H9 (cell line): ENCODE measurements around the gene HACL1. TPM values are rescaled to one million over a fixed set of nuclear protein-coding genes. Genes with fewer than 3 reads are reported as not detected.

Experiments
- DNase-seq: peaks from one replicate; pipeline ENCODE4 v3.0.0-alpha.2; 2017
- H2AFZ ChIP-seq: one replicate; pipeline ENCODE4 v1.6.1; 2013; ENCODE audit warnings: mild to moderate bottlenecking, low read length, control low read depth, moderate library complexity
- H2AK5ac ChIP-seq: 2 replicates; pipeline ENCODE4 v1.6.1; 2013; ENCODE audit warnings: low read length, control low read depth, mixed read lengths; ENCODE audit not compliant: insufficient read length
- H2BK120ac ChIP-seq: one replicate; pipeline ENCODE4 v1.6.1; 2013; ENCODE audit warnings: low read depth, mild to moderate bottlenecking, low read length, control low read depth, inconsistent platforms; ENCODE audit not compliant: poor library complexity, severe bottlenecking
- H2BK12ac ChIP-seq: 2 replicates; pipeline ENCODE4 v1.6.1; 2013; ENCODE audit warnings: low read length, control low read depth, mixed read lengths, low read depth; ENCODE audit not compliant: insufficient read length
- H2BK15ac ChIP-seq: 2 replicates; pipeline ENCODE4 v1.6.1; 2013; ENCODE audit warnings: low read depth, low read length, control low read depth
- H2BK20ac ChIP-seq: one replicate; pipeline ENCODE4 v1.6.1; 2013; ENCODE audit warnings: low read depth, mild to moderate bottlenecking, low read length, control low read depth, inconsistent platforms; ENCODE audit not compliant: poor library complexity, severe bottlenecking
- H2BK5ac ChIP-seq: 2 replicates; pipeline ENCODE4 v1.6.1; 2013; ENCODE audit warnings: low read length, control low read depth, mixed read lengths; ENCODE audit not compliant: insufficient read length
- H3K14ac ChIP-seq: 2 replicates; pipeline ENCODE4 v1.6.1; 2013; ENCODE audit warnings: low read length, control low read depth; ENCODE audit not compliant: insufficient read depth
- H3K18ac ChIP-seq: 2 replicates; pipeline ENCODE4 v1.6.1; 2013; ENCODE audit warnings: low read depth, mild to moderate bottlenecking, mixed read lengths, low read length, control low read depth; ENCODE audit not compliant: insufficient read length
- H3K23ac ChIP-seq: 2 replicates; pipeline ENCODE4 v1.6.1; 2013; ENCODE audit warnings: low read length, control low read depth, mixed read lengths, low read depth; ENCODE audit not compliant: insufficient read length
- H3K23me2 ChIP-seq: 2 replicates; pipeline ENCODE4 v1.6.1; 2013; ENCODE audit warnings: low read depth, mild to moderate bottlenecking, mixed read lengths, low read length, control low read depth; ENCODE audit not compliant: insufficient read length, poor library complexity, severe bottlenecking
- H3K27ac ChIP-seq: 2 replicates; pipeline ENCODE4 v1.5.1; 2013; ENCODE audit warnings: low read length, control low read depth, mixed read lengths, low read depth; ENCODE audit not compliant: insufficient read length
- H3K27me3 ChIP-seq: 2 replicates; pipeline ENCODE4 v1.6.1; 2013; ENCODE audit warnings: low read length, control low read depth, inconsistent platforms; ENCODE audit not compliant: insufficient read depth
- H3K4ac ChIP-seq: 2 replicates; pipeline ENCODE4 v1.6.1; 2013; ENCODE audit warnings: low read depth, mild to moderate bottlenecking, control low read depth, inconsistent platforms, low read length, moderate library complexity
- H3K4me1 ChIP-seq: 2 replicates; pipeline ENCODE4 v1.6.1; 2013; ENCODE audit warnings: low read length, control low read depth, inconsistent platforms; ENCODE audit not compliant: insufficient read depth
- H3K4me2 ChIP-seq: 2 replicates; pipeline ENCODE4 v1.6.1; 2013; ENCODE audit warnings: low read length, control low read depth, mixed read lengths; ENCODE audit not compliant: insufficient read length, insufficient read depth
- H3K56ac ChIP-seq: 2 replicates; pipeline ENCODE4 v1.6.1; 2013; ENCODE audit warnings: low read depth, mild to moderate bottlenecking, mixed read lengths, low read length, control low read depth; ENCODE audit not compliant: insufficient read length
- H3K79me1 ChIP-seq: 2 replicates; pipeline ENCODE4 v1.6.1; 2013; ENCODE audit warnings: low read depth, mild to moderate bottlenecking, moderate library complexity, low read length, control low read depth, inconsistent platforms; ENCODE audit not compliant: insufficient read depth, poor library complexity, severe bottlenecking
- H3K79me2 ChIP-seq: 2 replicates; pipeline ENCODE4 v1.6.1; 2013; ENCODE audit warnings: low read length, control low read depth, inconsistent platforms; ENCODE audit not compliant: insufficient read depth
- H3K9ac ChIP-seq: 2 replicates; pipeline ENCODE4 v1.6.1; 2013; ENCODE audit warnings: low read length, control low read depth, mixed read lengths; ENCODE audit not compliant: insufficient read length; ENCODE audit errors: extremely low read depth
- H3K9me3 ChIP-seq: one replicate; pipeline ENCODE4 v1.6.1; 2013; ENCODE audit warnings: low read depth, low read length, inconsistent platforms; ENCODE audit not compliant: control insufficient read depth
- H3T11ph ChIP-seq: one replicate; pipeline ENCODE4 v1.6.1; 2013; ENCODE audit warnings: mild to moderate bottlenecking, low read length, control low read depth, inconsistent platforms
- H4K20me1 ChIP-seq: one replicate; pipeline ENCODE4 v1.6.1; 2013; ENCODE audit not compliant: control insufficient read depth, insufficient read length, insufficient read depth
- H4K5ac ChIP-seq: 2 replicates; pipeline ENCODE4 v1.6.1; 2013; ENCODE audit warnings: low read depth, mild to moderate bottlenecking, mixed read lengths, low read length, control low read depth; ENCODE audit not compliant: insufficient read length
- H4K8ac ChIP-seq: replicated peaks from 2 replicates; pipeline ENCODE4 v1.6.1; 2013; ENCODE audit warnings: low read length, control low read depth, mixed read lengths, low read depth; ENCODE audit not compliant: insufficient read length
- H4K91ac ChIP-seq: 2 replicates; pipeline ENCODE4 v1.6.1; 2013; ENCODE audit warnings: low read depth, mild to moderate bottlenecking, moderate library complexity, mixed read lengths, low read length, control low read depth; ENCODE audit not compliant: insufficient read length
- H3K27ac Mint-ChIP-seq, 3 experiments: 2 replicates in 2 of 3; 3 replicates in 1 of 3; pipeline ENCODE4 v1.8.0; 2020 to 2021; ENCODE audit warnings: mixed read lengths in 3 of 3, mild to moderate bottlenecking in 1 of 3, moderate library complexity in 1 of 3
- H3K27me3 Mint-ChIP-seq: 2 replicates; pipeline ENCODE4 v1.8.0; 2021; ENCODE audit warnings: low read depth, mild to moderate bottlenecking, moderate library complexity, mixed read lengths
- H3K36me3 Mint-ChIP-seq, 3 experiments: 2 replicates in 2 of 3; 3 replicates in 1 of 3; pipeline ENCODE4 v1.8.0; 2020 to 2021; ENCODE audit warnings: low read depth in 3 of 3, mixed read lengths in 3 of 3; ENCODE audit not compliant: insufficient read depth in 1 of 3
- H3K4me1 Mint-ChIP-seq, 2 experiments: 2 replicates each; pipeline ENCODE4 v1.8.0; 2020; ENCODE audit warnings: mixed read lengths in 2 of 2
- H3K4me3 Mint-ChIP-seq, 2 experiments: 2 replicates in 1 of 2; 3 replicates in 1 of 2; pipeline ENCODE4 v1.8.0; 2020 to 2021; ENCODE audit warnings: mild to moderate bottlenecking in 2 of 2, mixed read lengths in 2 of 2, moderate library complexity in 1 of 2
- H3K9me3 Mint-ChIP-seq, 2 experiments: 2 replicates in 1 of 2; 3 replicates in 1 of 2; pipeline ENCODE4 v1.8.0; 2020; ENCODE audit warnings: mild to moderate bottlenecking in 2 of 2, mixed read lengths in 2 of 2, moderate library complexity in 1 of 2
- CTCF ChIP-seq: fragments of 200-600 bp; sonication (generic); conservative IDR thresholded peaks from 3 replicates; pipeline ENCODE4 v1.8.0; 2021; ENCODE audit warnings: antibody characterized with exemption, mild to moderate bottlenecking
- WGBS: extraction: QIAGEN DNeasy Blood & Tissue Kit; methylation state at CpG from one replicate; pipeline ENCODE4 v1.1.7; 2013; ENCODE audit warnings: missing lambda C conversion rate, low lambda C conversion rate, mixed read lengths; ENCODE audit not compliant: insufficient read length; ENCODE audit errors: extremely low coverage; 5-methylcytosine and 5-hydroxymethylcytosine counted together
- total RNA-seq: library from RNA; stranded (reverse); gene quantifications from 2 replicates; pipeline ENCODE4 v1.2.1, GENCODE V29; 2021

Gene HACL1
- total RNA-seq, 1 experiment from 2014 or later = 52.6 TPM

GRCh38 chr3:15553749-15554148 lies 47.6 kb downstream of the HACL1 start:
- H3K9me3 ChIP-seq = no peaks in the 10 kb centered on the region
- Mint-ChIP-seq H3K9me3 (peaks cover 3 to 5% of the 10 kb centered on the region in 2 experiments; a peak in 2 of 5 replicates), H3K36me3 (peaks cover 0 to 4% (median 0%) of the 10 kb centered on the region in 3 experiments; a peak in 4 of 7 replicates), H3K27ac (no peak overlapping the region; a peak in 1 of 7 replicates), H3K27me3 (no peaks in the 10 kb centered on the region), H3K4me3 (no peak overlapping the region), H3K4me1 (peaks cover 2 to 9% of the 10 kb centered on the region in 2 experiments; a peak in 3 of 4 replicates)
- no peak overlapping the region for H2BK120ac ChIP-seq
- H3K23me2 ChIP-seq = no peaks in the 10 kb centered on the region
- H4K20me1 ChIP-seq = no peaks in the 10 kb centered on the region
- no peak overlapping the region for H3K4me2 ChIP-seq
- H4K91ac ChIP-seq = no peak overlapping the region
- no peak overlapping the region for H2BK15ac ChIP-seq
- H2AFZ ChIP-seq = no peak overlapping the region
- no peak overlapping the region for H4K8ac ChIP-seq
- H3K14ac ChIP-seq = no peak overlapping the region
- no peak overlapping the region for H2BK20ac ChIP-seq
- H2AK5ac ChIP-seq = no peak overlapping the region
- no peaks in the 10 kb centered on the region for H3K79me1 ChIP-seq
- no peak overlapping the region for H3K56ac ChIP-seq
- no peaks in the 10 kb centered on the region for H3K27me3 ChIP-seq
- H2BK12ac ChIP-seq = no peak overlapping the region
- no peak overlapping the region for H3K23ac ChIP-seq
- H3K18ac ChIP-seq = no peak overlapping the region
- no CpG with 5 or more reads among the region's 3 CpGs for WGBS
- no peak overlapping the region for H4K5ac ChIP-seq
- H3K79me2 ChIP-seq = no peaks in the 10 kb centered on the region
- no peak for DNase-seq
- H2BK5ac ChIP-seq = no peak overlapping the region
- H3K4me1 ChIP-seq = no peaks in the 10 kb centered on the region
- no peak overlapping the region for H3T11ph ChIP-seq
- H3K27ac ChIP-seq = no peak overlapping the region
- no peak overlapping the region for H3K9ac ChIP-seq
- H3K4ac ChIP-seq = no peak overlapping the region
- TF ChIP-seq CTCF = no peak
